Natural killer cell (primary cell): Measurements from ENCODE around the gene PATJ. TPM values are rescaled to one million over a fixed set of nuclear protein-coding genes. Genes with fewer than 3 reads are reported as not detected.

Source experiments
- ATAC-seq, 3 donors: fragments of 150-1000 bp in 2 of 3; fragments of 200-7000 bp in 1 of 3; cut with Tn5 transposase; 1 replicate in 1 of 3; 2 replicates in 2 of 3; pipeline ENCODE4 v1.10.0; 2021; ENCODE audit warnings: mild to moderate bottlenecking in 2 of 3, moderate library complexity in 2 of 3
- DNase-seq, 2 donors: peaks; one replicate each; pipeline versions ENCODE4 v3.0.0 to v3.0.0-alpha.2; 2013 to 2021; ENCODE audit warnings: mixed read lengths in 1 of 2
- H3K27ac ChIP-seq: one replicate; pipeline ENCODE4 v1.5.1; 2013; ENCODE audit warnings: mild to moderate bottlenecking, low read length
- H3K27me3 ChIP-seq: one replicate; pipeline ENCODE4 v1.6.1; 2013; ENCODE audit warnings: low read length; ENCODE audit not compliant: control insufficient read depth, insufficient read depth
- H3K36me3 ChIP-seq: one replicate; pipeline ENCODE4 v1.6.1; 2013; ENCODE audit warnings: low read length; ENCODE audit not compliant: control insufficient read depth, insufficient read depth
- H3K4me1 ChIP-seq: one replicate; pipeline ENCODE4 v1.6.1; 2013; ENCODE audit warnings: low read length; ENCODE audit not compliant: control insufficient read depth, insufficient read depth
- H3K4me3 ChIP-seq: one replicate; pipeline ENCODE4 v1.5.1; 2013; ENCODE audit warnings: low read length
- H3K9me3 ChIP-seq: one replicate; pipeline ENCODE4 v1.6.1; 2013; ENCODE audit warnings: low read length; ENCODE audit not compliant: control insufficient read depth, insufficient read depth
- H3K27ac Mint-ChIP-seq, 2 donors: one replicate each; pipeline ENCODE4 v1.8.0; 2022; ENCODE audit warnings: mild to moderate bottlenecking in 2 of 2, mixed read lengths in 2 of 2, moderate library complexity in 1 of 2
- H3K27me3 Mint-ChIP-seq, 2 donors: one replicate each; pipeline ENCODE4 v1.8.0; 2022; ENCODE audit warnings: low read depth in 2 of 2, mixed read lengths in 2 of 2
- H3K36me3 Mint-ChIP-seq: one replicate; pipeline ENCODE4 v1.8.0; 2022; ENCODE audit warnings: mixed read lengths
- H3K4me1 Mint-ChIP-seq, 2 donors: one replicate each; pipeline ENCODE4 v1.8.0; 2022; ENCODE audit warnings: mixed read lengths in 2 of 2
- H3K4me3 Mint-ChIP-seq: one replicate; pipeline ENCODE4 v1.8.0; 2022; ENCODE audit warnings: mild to moderate bottlenecking, moderate library complexity, mixed read lengths
- H3K9me3 Mint-ChIP-seq, 2 donors: one replicate each; pipeline ENCODE4 v1.8.0; 2022; ENCODE audit warnings: mixed read lengths in 2 of 2
- CTCF ChIP-seq: fragments of 200-600 bp; IDR thresholded peaks from one replicate; pipeline ENCODE4 v1.8.0; 2022; ENCODE audit warnings: antibody characterized with exemption
- WGBS: methylation state at CpG from one replicate; pipeline ENCODE4 v1.1.7; 2013; ENCODE audit warnings: missing lambda C conversion rate; ENCODE audit not compliant: insufficient coverage; 5-methylcytosine and 5-hydroxymethylcytosine counted together
- intact Hi-C: fragments of 100-400 bp; cut with micrococcal nuclease; formaldehyde crosslinking; loops from one replicate; pipeline ENCODE4 v1.14.2; 2022
- total RNA-seq, 4 donors: library from RNA; stranded (reverse); fragments of 120-200 nt in 1 of 4; gene quantifications; one replicate each; pipeline versions ENCODE4 v1.2.3 to v1.2.4, GENCODE V29; 2013 to 2022

The PATJ gene
- total RNA-seq, 3 donors from 2014 or later (not counting 1 experiment from before 2014, with no cell fraction given), result 15.0 to 18.5 (median 16.7) TPM

- H3K9me3 Mint-ChIP-seq, result no peaks in the 10 kb centered on the region
- no peaks in the 10 kb centered on the region for H3K9me3 ChIP-seq
- 58% methylated on average over 3 of the region's 3 CpGs for WGBS
- H3K4me1 Mint-ChIP-seq, result no peaks in the 10 kb centered on the region
- no peak overlapping the region for H3K27ac ChIP-seq
- H3K27ac Mint-ChIP-seq, result no peak overlapping the region
- TF ChIP-seq CTCF, result no peak
- H3K36me3 Mint-ChIP-seq, result no peaks in the 10 kb centered on the region
- ATAC-seq (no peak), DNase-seq (no peak)
- peaks cover 0 to 3% of the 10 kb centered on the region in 2 donors for H3K27me3 Mint-ChIP-seq
- intact Hi-C loops, result no loop called here
- no peaks in the 10 kb centered on the region for H3K4me1 ChIP-seq
- H3K36me3 ChIP-seq, result no peaks in the 10 kb centered on the region
- H3K4me3 Mint-ChIP-seq, result no peak overlapping the region
- H3K27me3 ChIP-seq, result no peaks in the 10 kb centered on the region
- no peak overlapping the region for H3K4me3 ChIP-seq
Measured at GRCh38 chr1:61732726-61733125, 9.6 kb upstream of the PATJ start.

- no peaks in the 10 kb centered on the region for H3K36me3 Mint-ChIP-seq
- intact Hi-C loops, result no loop called here
- Histone ChIP-seq H3K4me1 (peaks cover 15% of the 10 kb centered on the region), H3K27ac (no peak overlapping the region), H3K4me3 (no peak overlapping the region), H3K27me3 (no peaks in the 10 kb centered on the region), H3K36me3 (no peaks in the 10 kb centered on the region), H3K9me3 (no peaks in the 10 kb centered on the region)
- peak overlapping the region; percentile 95 for H3K4me3 Mint-ChIP-seq
- 94% methylated on average over 14 of the region's 19 CpGs for WGBS
- no peaks in the 10 kb centered on the region for H3K27me3 Mint-ChIP-seq
- peak overlapping the region; percentile 84 to 88 for H3K27ac Mint-ChIP-seq
- no peak for TF ChIP-seq CTCF
- DNase-seq (no peak), ATAC-seq (no peak)
- no peaks in the 10 kb centered on the region for H3K9me3 Mint-ChIP-seq
- peaks cover 10 to 17% of the 10 kb centered on the region in 2 donors for H3K4me1 Mint-ChIP-seq
Measured at GRCh38 chr1:61740751-61741700, 1.3 kb upstream of the PATJ start.

- Mint-ChIP-seq H3K4me1 (peaks cover 14 to 17% of the 10 kb centered on the region in 2 donors), H3K27me3 (no peaks in the 10 kb centered on the region), H3K9me3 (no peaks in the 10 kb centered on the region), H3K27ac (peak overlapping the region; percentile 23 to 47), H3K36me3 (no peaks in the 10 kb centered on the region), H3K4me3 (peak overlapping the region; percentile 81)
- peak overlapping the region; percentile 28 for H3K27ac ChIP-seq
- peak overlapping the region; percentile 45 for H3K4me3 ChIP-seq
- ATAC-seq, result peak; percentile 72 to 76 (median 74)
- no peaks in the 10 kb centered on the region for H3K27me3 ChIP-seq
- H3K36me3 ChIP-seq, result no peaks in the 10 kb centered on the region
- intact Hi-C loops, result no loop called here
- H3K4me1 ChIP-seq, result peaks cover 15% of the 10 kb centered on the region
- H3K9me3 ChIP-seq, result no peaks in the 10 kb centered on the region
- TF ChIP-seq CTCF, result no peak
- WGBS, result 6% methylated on average over 74 of the region's 74 CpGs
- peak in 1 of 2 donors; percentile 29 for DNase-seq
Measured at GRCh38 chr1:61742620-61743430, 545 bp downstream of the PATJ start.
